ENCODE measurements around the gene EPHA1.
"Not testable (repeated sequence)": the region's sequence is repeated elsewhere in the genome, so short reads cannot be mapped to it uniquely, and the experiment has no call there.

Gene EPHA1

GRCh38 chr7:143401265-143401664 is 7.4 kb downstream of the EPHA1 start:
- DNase-seq: no peak

GRCh38 chr7:143399642-143400041 is 9.0 kb downstream of the EPHA1 start:
- no peak for DNase-seq

- DNase-seq: no peak
Measured at GRCh38 chr7:143399151-143399550, 9.5 kb downstream of the EPHA1 start.

- DNase-seq: no peak
Measured at GRCh38 chr7:143398616-143399015, 10.0 kb downstream of the EPHA1 start.

GRCh38 chr7:143397710-143398530 is 10.7 kb downstream of the EPHA1 start:
- DNase-seq: no peak

DNA sequence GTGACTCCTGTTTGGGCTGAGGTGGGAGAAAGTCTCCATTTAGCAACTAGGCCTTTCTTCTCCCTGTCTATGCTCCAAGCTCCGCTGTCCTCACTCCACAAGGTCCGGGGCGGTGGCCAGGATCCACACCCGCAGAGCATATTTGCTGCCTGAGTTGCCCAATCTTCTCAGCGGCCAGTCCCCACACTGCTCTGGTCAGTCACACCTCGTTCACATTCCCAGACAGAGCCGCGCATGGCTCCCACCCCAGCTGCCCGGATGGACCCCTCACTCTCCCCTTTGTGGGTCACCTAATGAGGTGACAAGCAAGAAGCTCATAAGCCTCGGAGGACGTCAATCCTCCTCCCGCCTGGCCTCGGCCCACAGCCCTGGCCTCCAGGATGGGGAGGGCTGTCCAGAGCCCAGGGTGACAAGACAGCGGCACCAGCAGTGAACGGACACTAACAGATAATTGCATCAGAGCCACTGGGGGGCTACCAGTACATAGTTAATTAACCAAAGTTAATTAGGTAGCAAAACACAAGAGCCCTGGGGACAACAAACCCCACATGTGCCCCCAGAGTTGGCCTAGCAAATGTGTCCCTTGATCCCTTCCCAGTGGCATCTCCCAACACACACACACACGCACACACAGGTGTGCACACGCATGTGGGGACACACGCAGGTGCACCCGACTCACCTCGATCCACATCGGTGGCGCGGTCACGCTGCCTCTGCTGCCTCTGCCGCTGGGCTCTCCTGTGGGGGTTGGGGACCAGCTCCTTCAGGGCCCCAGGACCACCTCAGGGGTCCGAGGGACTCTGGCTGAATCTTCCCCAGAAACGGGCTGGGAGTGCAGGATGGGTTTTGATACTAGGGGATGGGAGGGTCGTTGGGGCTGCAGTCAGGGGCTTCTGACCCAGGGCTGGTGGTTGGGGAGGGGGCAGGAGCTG is 11.8 kb downstream of the EPHA1 start:
- no peak for DNase-seq

DNA sequence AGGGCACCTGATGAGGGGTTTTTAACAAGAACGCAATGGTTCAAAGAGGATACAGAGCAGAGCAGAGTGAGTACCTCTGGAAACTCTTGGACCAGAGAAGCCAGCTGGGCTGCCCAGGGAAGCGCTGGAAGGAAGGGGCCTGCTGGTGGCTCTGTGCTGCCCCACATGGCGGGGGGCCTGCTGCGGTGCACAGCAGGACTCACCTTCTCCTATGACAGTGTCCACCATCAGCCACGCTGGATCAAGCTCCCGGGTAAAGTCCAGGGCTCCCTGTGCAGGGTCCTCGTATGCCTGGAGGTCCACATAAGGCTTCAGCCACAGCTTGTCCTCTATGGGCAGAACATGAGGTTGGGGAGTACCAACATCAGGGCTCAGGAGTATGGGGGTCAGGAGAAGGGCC is 12.5 kb downstream of the EPHA1 start:
- no peak for DNase-seq

GRCh38 chr7:143395187-143396149 is 13.2 kb downstream of the EPHA1 start:
- no peak for DNase-seq

DNA sequence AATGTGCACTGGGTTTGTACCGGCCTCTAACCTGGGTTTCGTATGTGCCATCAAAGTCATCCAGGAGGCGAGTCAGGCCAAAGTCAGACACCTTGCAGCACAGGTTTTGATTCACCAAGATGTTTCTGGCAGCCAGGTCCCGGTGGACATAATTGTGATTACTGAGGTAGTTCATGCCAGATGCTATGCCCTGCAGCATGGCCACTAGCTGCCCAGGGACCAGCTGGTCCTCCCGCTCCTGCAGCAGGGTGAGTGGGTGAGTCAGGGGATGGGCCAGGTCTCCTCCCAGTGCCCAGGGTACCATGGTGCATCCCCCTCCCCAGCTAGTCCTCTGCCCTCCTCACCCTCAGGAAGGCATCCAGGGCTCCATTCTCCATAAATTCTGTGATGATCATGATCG is 13.9 kb downstream of the EPHA1 start:
- no peak for DNase-seq

GRCh38 chr7:143394068-143394467 is 14.6 kb downstream of the EPHA1 start:
- DNase-seq: no peak

GRCh38 chr7:143393267-143394041 is 15.2 kb downstream of the EPHA1 start:
- no peak for DNase-seq

- no peak for DNase-seq
Measured at GRCh38 chr7:143392875-143393266, 15.8 kb downstream of the EPHA1 start.

DNA sequence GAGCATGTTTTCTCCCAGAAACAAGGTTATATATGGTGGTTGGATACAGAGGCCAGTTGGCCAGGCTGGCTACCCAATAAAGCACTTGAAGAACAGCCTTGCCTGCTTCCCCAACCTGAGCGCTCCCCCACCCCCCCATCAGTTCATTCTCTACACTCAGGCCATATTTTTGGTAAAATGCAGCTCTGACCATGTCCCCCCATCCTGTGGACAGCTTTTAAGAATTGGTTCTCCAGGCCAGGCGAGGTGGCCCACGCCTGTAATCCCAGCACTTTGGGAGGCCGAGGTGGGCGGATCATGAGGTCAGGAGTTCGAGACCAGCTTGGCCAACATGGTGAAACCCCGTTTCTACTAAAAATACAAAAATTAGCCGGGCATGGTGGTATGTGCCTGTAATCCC is 16.2 kb downstream of the EPHA1 start:
- not testable (repeated sequence) for DNase-seq

DNA sequence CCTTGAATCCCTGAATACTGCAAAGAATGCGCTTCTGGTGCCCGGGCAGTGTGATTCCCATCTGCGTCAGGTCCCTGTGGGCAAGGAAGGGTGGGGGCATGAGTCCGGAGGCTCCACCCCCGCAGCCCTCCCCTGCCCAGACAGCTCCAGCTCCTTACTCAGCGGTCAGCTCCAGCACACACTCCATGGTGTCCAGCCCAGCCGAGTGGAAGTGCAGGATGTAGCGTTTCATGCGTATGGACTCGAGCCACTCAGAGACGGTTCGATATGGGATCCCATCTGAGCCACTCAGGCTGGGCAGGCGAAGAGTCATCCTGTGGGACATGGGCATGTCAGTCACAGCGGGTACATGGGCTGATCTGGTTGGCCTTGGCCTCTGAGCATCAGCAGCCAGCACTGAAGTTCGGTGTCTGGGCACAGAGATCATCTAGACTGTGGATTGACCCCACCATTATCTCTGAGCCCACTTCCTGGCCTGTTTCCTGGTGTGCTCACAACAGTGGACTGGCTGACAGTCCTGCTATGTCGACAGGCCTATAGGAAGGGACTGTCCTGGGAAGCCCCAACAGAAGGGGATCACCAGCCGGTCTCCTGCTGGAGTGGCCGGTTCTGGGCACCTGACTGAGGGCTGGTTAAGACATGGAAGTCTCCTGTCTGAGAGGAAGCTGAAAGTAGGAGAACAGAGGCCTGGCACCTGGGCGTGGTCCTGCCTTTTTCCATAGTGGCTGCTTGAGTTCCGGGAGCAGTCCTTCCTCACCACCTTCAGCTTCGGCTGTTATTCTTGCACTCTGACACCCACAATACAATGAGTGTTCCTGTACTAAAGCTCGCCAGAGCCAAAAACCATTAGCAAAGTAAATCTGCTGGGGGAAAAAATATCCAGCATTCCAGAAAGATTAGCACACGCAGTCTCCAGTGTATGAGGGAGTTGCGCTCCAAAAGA is 16.9 kb downstream of the EPHA1 start:
- no peak for DNase-seq

- DNase-seq: no peak
Measured at GRCh38 chr7:143390773-143391317, 17.8 kb downstream of the EPHA1 start.

GRCh38 chr7:143390104-143390772 is 18.4 kb downstream of the EPHA1 start:
- DNase-seq: no peak

- no peak for DNase-seq
Measured at GRCh38 chr7:143389316-143390103, 19.1 kb downstream of the EPHA1 start.

DNA sequence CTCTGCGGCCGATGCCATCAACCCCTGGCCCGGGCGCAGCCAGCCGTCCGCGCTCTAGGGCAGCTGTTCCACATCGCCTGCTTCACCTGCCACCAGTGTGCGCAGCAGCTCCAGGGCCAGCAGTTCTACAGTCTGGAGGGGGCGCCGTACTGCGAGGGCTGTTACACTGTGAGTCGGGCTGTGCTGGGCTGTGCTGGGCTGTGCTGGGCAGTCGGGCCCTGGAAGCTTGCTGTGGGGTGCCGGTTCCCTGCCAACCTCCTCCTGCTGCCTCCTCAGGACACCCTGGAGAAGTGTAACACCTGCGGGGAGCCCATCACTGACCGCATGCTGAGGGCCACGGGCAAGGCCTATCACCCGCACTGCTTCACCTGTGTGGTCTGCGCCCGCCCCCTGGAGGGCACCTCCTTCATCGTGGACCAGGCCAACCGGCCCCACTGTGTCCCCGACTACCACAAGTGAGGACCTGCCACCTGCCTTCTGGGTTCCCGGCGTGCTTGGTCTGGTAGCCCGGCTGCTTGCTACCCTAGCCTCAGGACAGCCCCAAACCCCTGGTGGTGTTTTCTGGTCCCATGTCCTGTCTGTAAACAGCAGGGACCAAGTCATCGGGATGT is 20.1 kb downstream of the EPHA1 start:
- no peak for DNase-seq

- no peak for DNase-seq
Measured at GRCh38 chr7:143388051-143388450, 20.6 kb downstream of the EPHA1 start.
